Measurements from ENCODE around the gene RPL3.

Gene RPL3

GRCh38 chr22:39364714-39365491 lies 45.5 kb upstream of the RPL3 start:
- TF ChIP-seq CTCF (IDR thresholded peaks at IDR 0.05; ENCODE audit: low read depth, low read length), result no peak
- TF ChIP-seq POLR2A (IDR thresholded peaks at IDR 0.05; ENCODE audit: extremely low read depth, insufficient read length), result no peak
- TF ChIP-seq MYC (IDR thresholded peaks at IDR 0.05; ENCODE audit: low read depth, low read length), result no peak
- TF ChIP-seq MAX (IDR thresholded peaks at IDR 0.05; ENCODE audit: low read depth, low read length), result no peak
- no peak for DNase-seq (ENCODE audit: low read depth)
- H3K4me3 ChIP-seq (ENCODE audit: low read depth, low read length), result no peak overlapping the region

GRCh38 chr22:39363751-39364515 lies 44.5 kb upstream of the RPL3 start:
- no peak overlapping the region for H3K4me3 ChIP-seq (ENCODE audit: low read depth, low read length)
- TF ChIP-seq POLR2A (IDR thresholded peaks at IDR 0.05; ENCODE audit: extremely low read depth, insufficient read length) (no peak), MAX (IDR thresholded peaks at IDR 0.05; ENCODE audit: low read depth, low read length) (no peak), MYC (IDR thresholded peaks at IDR 0.05; ENCODE audit: low read depth, low read length) (no peak), CTCF (IDR thresholded peaks at IDR 0.05; ENCODE audit: low read depth, low read length) (no peak)
- no peak for DNase-seq (ENCODE audit: low read depth)

- no peak for TF ChIP-seq MAX (IDR thresholded peaks at IDR 0.05; ENCODE audit: low read depth, low read length)
- TF ChIP-seq POLR2A (IDR thresholded peaks at IDR 0.05; ENCODE audit: extremely low read depth, insufficient read length), result no peak
- TF ChIP-seq MYC (IDR thresholded peaks at IDR 0.05; ENCODE audit: low read depth, low read length), result no peak
- TF ChIP-seq CTCF (IDR thresholded peaks at IDR 0.05; ENCODE audit: low read depth, low read length), result no peak
Measured at GRCh38 chr22:39362932-39363331, 43.5 kb upstream of the RPL3 start.

GRCh38 chr22:39362271-39362670 lies 42.8 kb upstream of the RPL3 start:
- no peak for DNase-seq (ENCODE audit: low read depth)
- no peak for TF ChIP-seq POLR2A (IDR thresholded peaks at IDR 0.05; ENCODE audit: extremely low read depth, insufficient read length)
- TF ChIP-seq MAX (IDR thresholded peaks at IDR 0.05; ENCODE audit: low read depth, low read length), result no peak
- TF ChIP-seq MYC (IDR thresholded peaks at IDR 0.05; ENCODE audit: low read depth, low read length), result no peak
- TF ChIP-seq CTCF (IDR thresholded peaks at IDR 0.05; ENCODE audit: low read depth, low read length), result no peak
- no peak overlapping the region for H3K4me3 ChIP-seq (ENCODE audit: low read depth, low read length)

More at GRCh38 chr22:39362932-39363331, 43.5 kb upstream of the RPL3 start:
- DNase-seq (ENCODE audit: low read depth), result no peak
- no peak overlapping the region for H3K4me3 ChIP-seq (ENCODE audit: low read depth, low read length)

GRCh38 chr22:39361496-39361895 lies 42.1 kb upstream of the RPL3 start:
- H3K4me3 ChIP-seq (ENCODE audit: low read depth, low read length), result no peak overlapping the region
- DNase-seq (ENCODE audit: low read depth), result no peak
- TF ChIP-seq POLR2A (IDR thresholded peaks at IDR 0.05; ENCODE audit: extremely low read depth, insufficient read length) (no peak), MYC (IDR thresholded peaks at IDR 0.05; ENCODE audit: low read depth, low read length) (no peak), MAX (IDR thresholded peaks at IDR 0.05; ENCODE audit: low read depth, low read length) (no peak), CTCF (IDR thresholded peaks at IDR 0.05; ENCODE audit: low read depth, low read length) (no peak)
